ENCODE results near the gene ACSF2. TPM values are rescaled to one million over a fixed set of nuclear protein-coding genes. Genes with fewer than 3 reads are reported as not detected.
A peak's percentile ranks its signal among the peaks of the same experiment; 100 is the strongest.
"Not testable (repeated sequence)": the region's sequence is repeated elsewhere in the genome, so short reads cannot be mapped to it uniquely, and the experiment has no call there.

The ACSF2 gene
- total RNA-seq, 1 donor from 2014 or later, result 28.2 TPM

GRCh38 chr17:50473901-50474300 is 47.9 kb downstream of the ACSF2 start:
- no peak overlapping the region for H3K4me3 Mint-ChIP-seq (ENCODE audit: low read depth)
- no peak overlapping the region for H3K27ac Mint-ChIP-seq
- peaks cover 11% of the 10 kb centered on the region for H3K27me3 Mint-ChIP-seq (ENCODE audit: low read depth)
- no peaks in the 10 kb centered on the region for H3K36me3 Mint-ChIP-seq (ENCODE audit: low read depth)
- H3K9me3 Mint-ChIP-seq, result no peaks in the 10 kb centered on the region
- intact Hi-C loops (cut with micrococcal nuclease), result loop anchor here (10.0 kb wide), 1 partner anchor 269 kb away; the partner anchor contains the start of gene COL1A1
- no peak for DNase-seq (ENCODE audit: low spot score)
- H3K4me1 Mint-ChIP-seq (ENCODE audit: low read depth), result peaks cover 6% of the 10 kb centered on the region

- H3K4me1 Mint-ChIP-seq (ENCODE audit: low read depth), result peaks cover 7% of the 10 kb centered on the region
- H3K27ac Mint-ChIP-seq, result no peak overlapping the region
- no peak overlapping the region for H3K4me3 Mint-ChIP-seq (ENCODE audit: low read depth)
- intact Hi-C loops (cut with micrococcal nuclease), result loop anchor here (10.0 kb wide), 1 partner anchor 270 kb away; the partner anchor contains the start of gene COL1A1
- H3K9me3 Mint-ChIP-seq, result no peaks in the 10 kb centered on the region
- H3K27me3 Mint-ChIP-seq (ENCODE audit: low read depth), result peaks cover 10% of the 10 kb centered on the region
- H3K36me3 Mint-ChIP-seq (ENCODE audit: low read depth), result peaks cover 2% of the 10 kb centered on the region
- no peak for DNase-seq (ENCODE audit: low spot score)
Observed at GRCh38 chr17:50474523-50474922, 48.5 kb downstream of the ACSF2 start.

GRCh38 chr17:50475362-50475761 is 49.3 kb downstream of the ACSF2 start:
- peaks cover 14% of the 10 kb centered on the region for H3K4me1 Mint-ChIP-seq (ENCODE audit: low read depth)
- H3K4me3 Mint-ChIP-seq (ENCODE audit: low read depth), result no peak overlapping the region
- no peak overlapping the region for H3K27ac Mint-ChIP-seq
- intact Hi-C loops (cut with micrococcal nuclease), result loop anchor here (10.0 kb wide), 1 partner anchor 271 kb away; the partner anchor contains the start of gene COL1A1
- H3K27me3 Mint-ChIP-seq (ENCODE audit: low read depth), result peaks cover 8% of the 10 kb centered on the region
- peaks cover 4% of the 10 kb centered on the region for H3K36me3 Mint-ChIP-seq (ENCODE audit: low read depth)
- H3K9me3 Mint-ChIP-seq, result no peaks in the 10 kb centered on the region
- no peak for DNase-seq (ENCODE audit: low spot score)

GRCh38 chr17:50475775-50476544 is 49.9 kb downstream of the ACSF2 start:
- not testable (repeated sequence) for H3K27me3 Mint-ChIP-seq (ENCODE audit: low read depth); H3K4me3 Mint-ChIP-seq (ENCODE audit: low read depth); DNase-seq (ENCODE audit: low spot score); H3K36me3 Mint-ChIP-seq (ENCODE audit: low read depth); H3K9me3 Mint-ChIP-seq; H3K27ac Mint-ChIP-seq
- intact Hi-C loops (cut with micrococcal nuclease), result loop anchor here (10.0 kb wide), 1 partner anchor 271 kb away; the partner anchor contains the start of gene COL1A1
- H3K4me1 Mint-ChIP-seq (ENCODE audit: low read depth), result peaks cover 14% of the 10 kb centered on the region

GRCh38 chr17:50476545-50477315 is 50.7 kb downstream of the ACSF2 start:
- intact Hi-C loops (cut with micrococcal nuclease), result loop anchor here (10.0 kb wide), 1 partner anchor 272 kb away; the partner anchor contains the start of gene COL1A1
- Mint-ChIP-seq H3K9me3 (no peaks in the 10 kb centered on the region), H3K4me3 (ENCODE audit: low read depth) (no peak overlapping the region), H3K27me3 (ENCODE audit: low read depth) (peaks cover 4% of the 10 kb centered on the region), H3K36me3 (ENCODE audit: low read depth) (peaks cover 4% of the 10 kb centered on the region), H3K4me1 (ENCODE audit: low read depth) (peaks cover 14% of the 10 kb centered on the region), H3K27ac (no peak overlapping the region)
- DNase-seq (ENCODE audit: low spot score), result no peak

GRCh38 chr17:50477976-50478375 is 52.0 kb downstream of the ACSF2 start:
- DNase-seq (ENCODE audit: low spot score), result no peak
- intact Hi-C loops (cut with micrococcal nuclease), result loop anchor here (1.0 to 10.0 kb wide), 3 partner anchors 31 to 273 kb away; partner anchors contain the start of genes COL1A1, MYCBPAP and SPATA20
- H3K27ac Mint-ChIP-seq, result peak overlapping the region; percentile 79
- H3K9me3 Mint-ChIP-seq, result no peaks in the 10 kb centered on the region
- peaks cover 18% of the 10 kb centered on the region for H3K4me1 Mint-ChIP-seq (ENCODE audit: low read depth)
- peaks cover 12% of the 10 kb centered on the region for H3K36me3 Mint-ChIP-seq (ENCODE audit: low read depth)
- peak overlapping the region; percentile 74 for H3K4me3 Mint-ChIP-seq (ENCODE audit: low read depth)
- peaks cover 4% of the 10 kb centered on the region for H3K27me3 Mint-ChIP-seq (ENCODE audit: low read depth)

GRCh38 chr17:50478391-50479381 is 52.7 kb downstream of the ACSF2 start, which contains the start of gene RSAD1:
RSAD1 (plus strand) TSS chr17:50478860; CDS start chr17:50478885, 25 bp downstream.
- Mint-ChIP-seq H3K4me1 (ENCODE audit: low read depth) (peaks cover 18% of the 10 kb centered on the region), H3K36me3 (ENCODE audit: low read depth) (peaks cover 18% of the 10 kb centered on the region), H3K4me3 (ENCODE audit: low read depth) (peak within 1 kb of the TSS; percentile 84), H3K27ac (peak within 1 kb of the TSS; percentile 79), H3K9me3 (no peaks in the 10 kb centered on the region), H3K27me3 (ENCODE audit: low read depth) (peaks cover 4% of the 10 kb centered on the region)
- intact Hi-C loops (cut with micrococcal nuclease), result loop anchor here (1.0 to 10.0 kb wide), 3 partner anchors 30 to 274 kb away; partner anchors contain the start of genes COL1A1, MYCBPAP and SPATA20
- peak; percentile 79 for DNase-seq (ENCODE audit: low spot score)

- intact Hi-C loops (cut with micrococcal nuclease), result loop anchor here (2.0 to 10.0 kb wide), 4 partner anchors 29 to 275 kb away; partner anchors contain the start of genes ANKRD40, COL1A1 and MYCBPAP
- Mint-ChIP-seq H3K27ac (peak overlapping the region; percentile 69), H3K36me3 (ENCODE audit: low read depth) (peaks cover 25% of the 10 kb centered on the region), H3K4me3 (ENCODE audit: low read depth) (peak overlapping the region; percentile 84), H3K4me1 (ENCODE audit: low read depth) (peaks cover 18% of the 10 kb centered on the region), H3K9me3 (no peaks in the 10 kb centered on the region), H3K27me3 (ENCODE audit: low read depth) (peaks cover 4% of the 10 kb centered on the region)
- peak; percentile 60 for DNase-seq (ENCODE audit: low spot score)
Observed at GRCh38 chr17:50479522-50480141, 53.6 kb downstream of the ACSF2 start.

- H3K4me1 Mint-ChIP-seq (ENCODE audit: low read depth), result peaks cover 18% of the 10 kb centered on the region
- peak overlapping the region; percentile 84 for H3K4me3 Mint-ChIP-seq (ENCODE audit: low read depth)
- intact Hi-C loops (cut with micrococcal nuclease), result loop anchor here (5.0 to 10.0 kb wide), 2 partner anchors 147 to 225 kb away; partner anchors contain the start of gene ANKRD40
- H3K27ac Mint-ChIP-seq, result no peak overlapping the region
- H3K27me3 Mint-ChIP-seq (ENCODE audit: low read depth), result peaks cover 4% of the 10 kb centered on the region
- DNase-seq (ENCODE audit: low spot score), result no peak
- peaks cover 31% of the 10 kb centered on the region for H3K36me3 Mint-ChIP-seq (ENCODE audit: low read depth)
- no peaks in the 10 kb centered on the region for H3K9me3 Mint-ChIP-seq
Observed at GRCh38 chr17:50480142-50480764, 54.2 kb downstream of the ACSF2 start.

GRCh38 chr17:50480854-50481490 is 55.0 kb downstream of the ACSF2 start:
- Mint-ChIP-seq H3K4me3 (ENCODE audit: low read depth) (no peak overlapping the region), H3K9me3 (no peaks in the 10 kb centered on the region), H3K27ac (no peak overlapping the region), H3K27me3 (ENCODE audit: low read depth) (peaks cover 4% of the 10 kb centered on the region), H3K4me1 (ENCODE audit: low read depth) (peaks cover 18% of the 10 kb centered on the region), H3K36me3 (ENCODE audit: low read depth) (peaks cover 36% of the 10 kb centered on the region)
- no peak for DNase-seq (ENCODE audit: low spot score)
- intact Hi-C loops (cut with micrococcal nuclease), result loop anchor here (5.0 to 10.0 kb wide), 2 partner anchors 146 to 224 kb away; partner anchors contain the start of gene ANKRD40
